ENCODE measurements around the gene RAB31.

RAB31 gene

DNA sequence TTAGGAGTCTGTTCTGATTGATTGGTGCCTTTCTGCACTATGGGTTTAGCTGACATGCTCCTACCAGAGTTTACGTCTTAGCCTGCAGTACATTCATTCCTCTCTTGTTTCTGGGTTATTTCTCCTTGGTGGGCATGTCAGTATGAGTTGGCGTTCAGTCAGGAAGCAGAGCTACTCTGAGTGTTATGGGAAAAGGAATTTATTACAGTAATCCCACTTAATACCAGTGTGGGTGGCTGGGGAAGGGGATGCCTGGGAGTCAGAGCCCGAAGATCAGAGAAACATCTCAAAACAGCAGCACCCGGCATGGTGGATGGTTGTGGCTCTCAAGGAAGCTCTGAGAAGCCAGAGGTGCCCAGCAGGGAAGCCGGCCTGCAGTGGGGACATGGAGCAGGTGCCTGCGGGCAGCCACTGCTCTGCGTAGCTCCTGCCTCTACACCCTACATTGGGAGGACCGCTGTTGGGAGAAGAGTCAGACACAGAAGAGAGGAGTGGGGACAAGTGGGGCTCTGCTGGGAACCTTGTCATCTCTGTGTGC lies 48.9 kb downstream of the RAB31 start:
- TF ChIP-seq, protein P1, sequence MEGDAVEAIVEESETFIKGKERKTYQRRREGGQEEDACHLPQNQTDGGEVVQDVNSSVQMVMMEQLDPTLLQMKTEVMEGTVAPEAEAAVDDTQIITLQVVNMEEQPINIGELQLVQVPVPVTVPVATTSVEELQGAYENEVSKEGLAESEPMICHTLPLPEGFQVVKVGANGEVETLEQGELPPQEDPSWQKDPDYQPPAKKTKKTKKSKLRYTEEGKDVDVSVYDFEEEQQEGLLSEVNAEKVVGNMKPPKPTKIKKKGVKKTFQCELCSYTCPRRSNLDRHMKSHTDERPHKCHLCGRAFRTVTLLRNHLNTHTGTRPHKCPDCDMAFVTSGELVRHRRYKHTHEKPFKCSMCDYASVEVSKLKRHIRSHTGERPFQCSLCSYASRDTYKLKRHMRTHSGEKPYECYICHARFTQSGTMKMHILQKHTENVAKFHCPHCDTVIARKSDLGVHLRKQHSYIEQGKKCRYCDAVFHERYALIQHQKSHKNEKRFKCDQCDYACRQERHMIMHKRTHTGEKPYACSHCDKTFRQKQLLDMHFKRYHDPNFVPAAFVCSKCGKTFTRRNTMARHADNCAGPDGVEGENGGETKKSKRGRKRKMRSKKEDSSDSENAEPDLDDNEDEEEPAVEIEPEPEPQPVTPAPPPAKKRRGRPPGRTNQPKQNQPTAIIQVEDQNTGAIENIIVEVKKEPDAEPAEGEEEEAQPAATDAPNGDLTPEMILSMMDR (IDR thresholded peaks at IDR 0.05; ENCODE audit: low read depth, low read length): no peak
- no peak for DNase-seq (ENCODE audit: extremely low read depth, low read depth)

DNA sequence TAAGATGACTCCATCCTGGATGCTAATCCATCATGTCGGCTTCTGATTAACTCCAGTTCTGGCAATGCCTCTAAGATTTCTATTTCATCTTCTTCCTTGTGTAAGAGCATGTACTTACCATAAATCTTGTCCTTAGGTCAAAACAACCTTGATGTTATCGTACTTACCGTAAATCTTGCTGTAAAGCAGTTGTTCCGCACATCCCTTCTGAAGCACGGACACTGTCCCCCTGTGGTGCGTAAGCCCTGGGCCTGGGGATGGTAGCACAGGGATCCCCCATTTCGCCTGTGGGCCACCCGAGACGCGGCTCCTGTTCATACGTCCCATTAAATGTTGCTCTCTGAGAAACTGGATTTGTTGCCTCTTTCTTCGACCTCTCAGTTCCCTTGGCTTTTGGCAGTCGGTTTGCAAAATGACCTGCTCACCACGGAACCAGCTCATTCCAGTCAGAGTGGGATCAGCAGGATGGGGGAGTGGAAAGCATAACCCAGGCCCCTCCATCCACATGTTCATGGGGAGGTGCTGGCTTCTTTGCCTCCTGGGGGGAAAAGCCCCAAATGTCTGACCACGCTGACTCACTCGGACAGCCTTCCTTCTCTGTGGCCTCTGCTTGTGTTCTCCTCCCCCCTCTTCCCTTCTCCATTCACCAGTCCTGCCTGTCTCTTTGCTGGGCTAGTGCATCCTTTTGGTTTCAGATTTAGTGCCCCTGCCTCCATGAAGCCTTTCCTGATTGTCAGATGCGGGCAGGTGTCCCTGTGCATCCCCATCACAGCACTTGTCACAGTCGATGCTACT lies 49.9 kb downstream of the RAB31 start:
- TF ChIP-seq, protein P1 (IDR thresholded peaks at IDR 0.05; ENCODE audit: low read depth, low read length): no peak
- no peak for DNase-seq (ENCODE audit: extremely low read depth, low read depth)

DNA sequence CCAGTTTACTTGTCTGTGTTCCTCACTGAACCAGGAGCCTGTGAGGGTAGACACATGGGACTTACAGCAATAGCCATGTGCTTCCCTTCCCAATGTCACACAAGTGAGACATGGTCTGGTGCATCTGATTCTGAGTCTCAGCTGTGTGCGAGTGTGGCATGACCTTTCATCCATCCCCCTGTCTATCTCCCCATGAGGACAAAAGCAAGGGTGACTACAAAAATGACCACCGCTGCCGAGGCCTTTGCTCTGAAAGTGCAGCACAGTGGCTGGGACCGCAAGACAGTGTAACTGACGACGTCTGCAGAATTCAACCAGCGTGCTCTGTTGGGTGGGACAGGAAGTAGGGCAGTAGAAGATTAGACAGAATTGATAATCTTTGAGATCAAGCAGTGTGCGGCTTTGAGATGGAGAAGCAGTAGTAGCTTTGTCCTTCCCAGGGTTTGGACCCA lies 50.5 kb downstream of the RAB31 start:
- DNase-seq (ENCODE audit: extremely low read depth, low read depth): no peak
- TF ChIP-seq, protein P1 (IDR thresholded peaks at IDR 0.05; ENCODE audit: low read depth, low read length): no peak

DNA sequence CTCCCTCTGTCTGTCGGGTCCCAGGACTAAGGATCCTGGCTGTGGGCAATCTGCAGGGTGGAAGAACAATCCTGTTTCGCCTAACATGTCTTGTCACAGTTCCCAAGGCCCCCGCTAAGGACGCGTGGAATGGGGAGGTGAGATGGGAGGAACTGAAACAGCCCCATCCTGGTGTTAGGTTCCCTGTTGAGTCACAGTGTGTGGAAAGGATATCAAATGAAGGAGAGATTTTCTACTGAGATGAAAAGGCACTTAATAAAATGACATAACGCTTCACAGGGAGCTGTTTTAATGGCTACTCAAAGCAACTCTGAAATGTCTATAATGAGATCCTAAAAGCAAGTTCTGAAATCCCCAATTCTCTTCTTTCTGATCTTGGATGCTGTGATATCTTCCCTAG lies 52.5 kb downstream of the RAB31 start:
- DNase-seq (ENCODE audit: extremely low read depth, low read depth): no peak
- TF ChIP-seq, protein P1 (IDR thresholded peaks at IDR 0.05; ENCODE audit: low read depth, low read length): no peak

DNA sequence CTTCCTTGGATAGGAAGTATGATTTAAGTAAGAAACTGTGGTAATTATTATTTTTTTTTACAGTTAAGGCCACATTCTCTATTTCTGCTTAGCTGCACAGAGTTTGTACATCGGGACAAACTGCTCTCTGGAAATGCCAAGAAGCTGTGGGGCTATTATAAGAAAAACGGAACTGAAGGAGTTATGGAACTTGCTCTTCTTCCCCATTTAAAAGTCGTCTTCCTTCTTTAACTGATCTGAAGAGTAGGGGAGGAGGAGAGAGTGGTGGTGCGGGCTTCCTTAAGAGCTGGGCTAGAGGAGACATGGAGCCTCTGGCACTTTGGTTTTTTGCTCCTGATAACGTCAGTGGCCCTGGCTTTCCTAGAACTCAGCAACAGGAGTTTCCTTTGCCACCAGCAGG lies 54.4 kb downstream of the RAB31 start:
- TF ChIP-seq, protein P1 (IDR thresholded peaks at IDR 0.05; ENCODE audit: low read depth, low read length): no peak
- DNase-seq (ENCODE audit: extremely low read depth, low read depth): no peak

DNA sequence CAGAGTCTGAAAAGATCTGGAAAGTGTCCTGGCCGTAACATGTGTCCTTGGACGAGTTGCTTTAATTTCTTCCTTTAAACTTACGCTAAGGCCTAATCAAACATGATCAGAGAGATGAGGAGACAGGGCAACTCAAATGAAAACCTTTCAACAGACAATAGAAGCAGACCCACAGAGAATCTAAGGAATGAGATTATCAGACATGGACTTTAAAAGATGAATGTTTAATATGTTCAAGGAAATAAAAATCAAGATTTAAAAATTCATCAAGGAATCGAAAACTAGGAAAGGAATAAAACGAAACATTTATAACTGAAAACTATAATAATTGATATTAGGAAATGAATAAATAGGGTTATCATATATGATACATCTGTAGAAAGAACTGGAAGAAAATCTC lies 55.1 kb downstream of the RAB31 start:
- TF ChIP-seq, protein P1 (IDR thresholded peaks at IDR 0.05; ENCODE audit: low read depth, low read length): no peak
- DNase-seq (ENCODE audit: extremely low read depth, low read depth): no peak

DNA sequence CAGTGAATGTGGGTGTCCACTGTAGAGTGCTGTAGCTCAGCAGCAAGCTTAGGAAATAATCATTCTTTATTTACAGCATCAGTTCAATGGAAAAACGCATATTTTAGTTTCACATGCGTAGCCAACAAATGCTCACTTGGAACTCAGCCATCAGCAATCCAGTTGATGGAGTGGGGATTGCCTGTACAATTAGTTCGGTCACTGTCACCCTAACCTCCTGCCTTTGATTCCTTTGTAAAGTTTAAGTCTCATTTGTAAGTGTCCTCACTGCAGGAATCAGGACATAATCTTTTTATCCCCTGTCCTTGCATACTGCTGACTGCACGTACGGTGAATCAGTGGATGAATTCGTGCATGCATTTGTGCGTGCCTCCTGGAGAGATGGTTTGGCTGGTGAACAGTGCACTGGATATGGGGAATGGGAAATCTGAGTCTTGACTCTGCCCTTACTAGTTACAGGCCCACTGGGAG lies 55.9 kb downstream of the RAB31 start:
- no peak for DNase-seq (ENCODE audit: extremely low read depth, low read depth)
- TF ChIP-seq, protein P1 (IDR thresholded peaks at IDR 0.05; ENCODE audit: low read depth, low read length): no peak

All from AG09319 (cell line).